Measurements from ENCODE around the gene ARHGAP23.

GRCh38 chr17:38461683-38462082 is 33.4 kb downstream of the ARHGAP23 start:
- TF ChIP-seq CTCF (IDR thresholded peaks at IDR 0.05; ENCODE audit: insufficient read depth, low read length, poor library complexity, severe bottlenecking) (no peak), EZH2phosphoT487 (conservative IDR thresholded peaks at IDR 0.05; ENCODE audit: low read length) (no peak)
